GM12891 (cell line): ENCODE data around the gene RTEL1.

Experiments used
- PAX5 ChIP-seq: IDR thresholded peaks from 2 replicates; pipeline ENCODE4 v1.6.1; 2011; ENCODE audit warnings: low read length, moderate library complexity, mild to moderate bottlenecking; ENCODE audit not compliant: insufficient read depth, severe bottlenecking
- POLR2A ChIP-seq: IDR thresholded peaks from 2 replicates; pipeline ENCODE4 v1.6.1; 2011; ENCODE audit warnings: low read depth, low read length, control low read depth
- POLR2AphosphoS5 ChIP-seq: IDR thresholded peaks from 2 replicates; pipeline ENCODE4 v1.6.1; 2011; ENCODE audit warnings: low read depth, low read length, control low read depth
- SPI1 ChIP-seq: IDR thresholded peaks from 2 replicates; pipeline ENCODE4 v1.6.1; 2011; ENCODE audit warnings: low read depth, low read length, control low read depth

GRCh38 chr20:63711085-63711645, 53.1 kb downstream of the RTEL1 start:
- TF ChIP-seq SPI1 = no peak
- no peak for TF ChIP-seq POLR2A
- no peak for TF ChIP-seq PAX5
- TF ChIP-seq POLR2AphosphoS5 = no peak
